Astrocyte (in vitro differentiated cells and primary cell): ENCODE data around the gene RPGRIP1L. TPM values are rescaled to one million over a fixed set of nuclear protein-coding genes. Genes with fewer than 3 reads are reported as not detected.

Experiments
- DNase-seq: peaks from one replicate; pipeline ENCODE4 v3.0.0-alpha.2; 2010; ENCODE audit warnings: low read depth
- FAIRE-seq: peaks from 2 replicates; lab custom pipeline; 2011; peaks lifted over from hg19 to GRCh38; lab: Jason Lieb, UNC
- H2AFZ ChIP-seq: 2 replicates; pipeline ENCODE4 v1.6.0; 2012; ENCODE audit warnings: low read depth, low read length, inconsistent platforms
- H3K27ac ChIP-seq: 2 replicates; pipeline ENCODE4 v1.5.1; 2011; ENCODE audit warnings: low read depth, low read length, inconsistent platforms
- H3K27me3 ChIP-seq: 2 replicates; pipeline ENCODE4 v1.6.0; 2011; ENCODE audit warnings: low read length, inconsistent platforms; ENCODE audit not compliant: insufficient read depth
- H3K36me3 ChIP-seq: 2 replicates; pipeline ENCODE4 v1.5.1; 2011; ENCODE audit warnings: low read length, inconsistent platforms; ENCODE audit not compliant: insufficient read depth
- H3K4me1 ChIP-seq: 2 replicates; pipeline ENCODE4 v1.5.1; 2011; ENCODE audit warnings: low read length, inconsistent platforms; ENCODE audit not compliant: insufficient read depth
- H3K4me2 ChIP-seq: 2 replicates; pipeline ENCODE4 v1.6.0; 2012; ENCODE audit warnings: low read length, inconsistent platforms
- H3K4me3 ChIP-seq: 2 replicates; pipeline ENCODE4 v1.5.1; 2011; ENCODE audit warnings: low read depth, mild to moderate bottlenecking, low read length, inconsistent platforms; ENCODE audit not compliant: insufficient read depth
- H3K79me2 ChIP-seq: 2 replicates; pipeline ENCODE4 v1.6.0; 2012; ENCODE audit warnings: mild to moderate bottlenecking, low read length, inconsistent platforms; ENCODE audit not compliant: insufficient read depth
- H3K9ac ChIP-seq: 2 replicates; pipeline ENCODE4 v1.6.0; 2012; ENCODE audit warnings: mild to moderate bottlenecking, low read length, inconsistent platforms
- H3K9me3 ChIP-seq: 2 replicates; pipeline ENCODE4 v1.5.1; 2012; ENCODE audit warnings: low read depth, mild to moderate bottlenecking, low read length, inconsistent platforms; ENCODE audit not compliant: insufficient read depth
- H4K20me1 ChIP-seq: 2 replicates; pipeline ENCODE4 v1.6.0; 2012; ENCODE audit warnings: low read length, inconsistent platforms; ENCODE audit not compliant: insufficient read depth
- H3K27ac Mint-ChIP-seq: one replicate; pipeline ENCODE4 v1.8.0; 2021; ENCODE audit warnings: mild to moderate bottlenecking, mixed read lengths; ENCODE audit not compliant: unreplicated experiment
- H3K27me3 Mint-ChIP-seq: one replicate; pipeline ENCODE4 v1.8.0; 2021; ENCODE audit warnings: low read depth, mixed read lengths; ENCODE audit not compliant: unreplicated experiment
- H3K36me3 Mint-ChIP-seq: one replicate; pipeline ENCODE4 v1.8.0; 2021; ENCODE audit warnings: low read depth, mixed read lengths; ENCODE audit not compliant: unreplicated experiment
- H3K4me1 Mint-ChIP-seq: one replicate; pipeline ENCODE4 v1.8.0; 2021; ENCODE audit warnings: low read depth, mixed read lengths; ENCODE audit not compliant: unreplicated experiment
- H3K4me3 Mint-ChIP-seq: one replicate; pipeline ENCODE4 v1.8.0; 2021; ENCODE audit warnings: mild to moderate bottlenecking, moderate library complexity, mixed read lengths; ENCODE audit not compliant: unreplicated experiment
- H3K9me3 Mint-ChIP-seq: one replicate; pipeline ENCODE4 v1.8.0; 2021; ENCODE audit warnings: mild to moderate bottlenecking, mixed read lengths; ENCODE audit not compliant: unreplicated experiment
- CTCF ChIP-seq: IDR thresholded peaks from 2 replicates; pipeline ENCODE4 v1.5.1; 2011; ENCODE audit warnings: low read depth, mild to moderate bottlenecking, inconsistent platforms, low read length, moderate library complexity; ENCODE audit not compliant: insufficient read depth
- EZH2 ChIP-seq: IDR thresholded peaks from 2 replicates; pipeline ENCODE4 v1.6.1; 2012; ENCODE audit warnings: mild to moderate bottlenecking, low read length, inconsistent platforms; ENCODE audit not compliant: insufficient read depth
- total RNA-seq: library from RNA; stranded (reverse); gene quantifications from 2 replicates; pipeline ENCODE4 v1.2.1, GENCODE V29; 2021

The RPGRIP1L gene
- total RNA-seq, 1 donor from 2014 or later: 18.1 TPM

GRCh38 chr16:53695070-53695469 lies 8.6 kb downstream of the RPGRIP1L start:
- Mint-ChIP-seq H3K27me3 (no peaks in the 10 kb centered on the region), H3K4me3 (no peak overlapping the region), H3K36me3 (peaks cover 9% of the 10 kb centered on the region), H3K4me1 (peaks cover 10% of the 10 kb centered on the region), H3K27ac (peak overlapping the region; percentile 81), H3K9me3 (peaks cover 2% of the 10 kb centered on the region)
- no peak overlapping the region for H2AFZ ChIP-seq
- H3K4me1 ChIP-seq: no peaks in the 10 kb centered on the region
- peak overlapping the region; percentile 63 for H3K27ac ChIP-seq
- peak overlapping the region; percentile 3 for H3K9ac ChIP-seq
- no peaks in the 10 kb centered on the region for H3K9me3 ChIP-seq
- peaks cover 3% of the 10 kb centered on the region for H3K36me3 ChIP-seq
- no peaks in the 10 kb centered on the region for H3K79me2 ChIP-seq
- FAIRE-seq: peak; percentile 100
- H3K4me3 ChIP-seq: no peak overlapping the region
- peak; percentile 92 for DNase-seq
- H3K4me2 ChIP-seq: peak overlapping the region; percentile 19
- H3K27me3 ChIP-seq: no peaks in the 10 kb centered on the region
- no peak for TF ChIP-seq EZH2
- TF ChIP-seq CTCF: no peak
- no peaks in the 10 kb centered on the region for H4K20me1 ChIP-seq

- Histone ChIP-seq H3K27ac (no peak overlapping the region), H3K27me3 (no peaks in the 10 kb centered on the region), H3K4me3 (no peak overlapping the region), H2AFZ (no peak overlapping the region), H3K79me2 (no peaks in the 10 kb centered on the region), H3K36me3 (peaks cover 3% of the 10 kb centered on the region), H3K4me1 (no peaks in the 10 kb centered on the region), H4K20me1 (no peaks in the 10 kb centered on the region), H3K9ac (no peak overlapping the region), H3K4me2 (no peak overlapping the region), H3K9me3 (no peaks in the 10 kb centered on the region)
- Mint-ChIP-seq H3K4me3 (no peak overlapping the region), H3K9me3 (peaks cover 2% of the 10 kb centered on the region), H3K36me3 (peaks cover 9% of the 10 kb centered on the region), H3K27me3 (no peaks in the 10 kb centered on the region), H3K27ac (no peak overlapping the region), H3K4me1 (peaks cover 10% of the 10 kb centered on the region)
- DNase-seq (no peak), FAIRE-seq (no peak)
- TF ChIP-seq EZH2 (no peak), CTCF (no peak)
Measured at GRCh38 chr16:53693320-53693719, 10.3 kb downstream of the RPGRIP1L start.

GRCh38 chr16:53692146-53692545 lies 11.5 kb downstream of the RPGRIP1L start:
- peaks cover 10% of the 10 kb centered on the region for H3K4me1 Mint-ChIP-seq
- no peak for FAIRE-seq

More at GRCh38 chr16:53692146-53692545, 11.5 kb downstream of the RPGRIP1L start:
- Histone ChIP-seq H3K9ac (no peak overlapping the region), H3K4me1 (no peaks in the 10 kb centered on the region), H3K36me3 (peaks cover 3% of the 10 kb centered on the region), H3K4me3 (no peak overlapping the region), H3K4me2 (no peak overlapping the region), H3K27ac (no peak overlapping the region), H2AFZ (no peak overlapping the region), H3K27me3 (no peaks in the 10 kb centered on the region), H3K9me3 (no peaks in the 10 kb centered on the region), H4K20me1 (no peaks in the 10 kb centered on the region), H3K79me2 (no peaks in the 10 kb centered on the region)
- Mint-ChIP-seq H3K36me3 (peaks cover 8% of the 10 kb centered on the region), H3K4me3 (no peak overlapping the region), H3K27me3 (no peaks in the 10 kb centered on the region), H3K27ac (peak overlapping the region; percentile 10), H3K9me3 (peaks cover 1% of the 10 kb centered on the region)
- TF ChIP-seq CTCF: no peak
- no peak for TF ChIP-seq EZH2
- no peak for DNase-seq
